ENCODE measurements around the gene COL23A1.

GRCh38 chr5:178394074-178394473 is 196.1 kb downstream of the COL23A1 start:
- no peak for TF ChIP-seq GATA2 (IDR thresholded peaks at IDR 0.05; ENCODE audit: low read depth, low read length)
- TF ChIP-seq GATA3 (IDR thresholded peaks at IDR 0.05; ENCODE audit: low read depth, low read length), result no peak

All from SH-SY5Y (cell line).